ENCODE data around the gene CAPZA2. TPM values are rescaled to one million over a fixed set of nuclear protein-coding genes. Genes with fewer than 3 reads are reported as not detected.
"Not testable (repeated sequence)": the region's sequence is repeated elsewhere in the genome, so short reads cannot be mapped to it uniquely, and the experiment has no call there.

Gene CAPZA2
- total RNA-seq, 1 donor from 2014 or later: 416 TPM

DNA sequence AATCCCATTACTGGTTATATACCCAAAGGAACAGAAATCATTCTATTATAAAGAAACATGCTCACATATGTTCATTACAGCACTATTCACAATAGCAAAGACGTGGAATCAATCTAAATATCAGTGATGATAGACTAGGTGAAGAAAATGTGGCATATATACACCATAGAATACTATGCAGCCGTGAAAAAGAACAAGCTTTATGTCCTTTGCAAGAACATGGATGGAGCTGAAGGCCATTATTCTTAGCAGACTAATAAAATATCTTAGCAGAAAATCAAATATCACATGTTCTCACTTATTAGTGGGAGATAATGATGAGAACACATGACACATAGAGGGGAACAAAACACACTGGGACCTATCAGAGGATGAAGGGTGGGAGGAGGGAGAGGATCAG lies 38.8 kb downstream of the CAPZA2 start:
- ATAC-seq (no peak), DNase-seq (ENCODE audit: missing footprints) (no peak)
- intact Hi-C loops (cut with DNase I): no loop called here

DNA sequence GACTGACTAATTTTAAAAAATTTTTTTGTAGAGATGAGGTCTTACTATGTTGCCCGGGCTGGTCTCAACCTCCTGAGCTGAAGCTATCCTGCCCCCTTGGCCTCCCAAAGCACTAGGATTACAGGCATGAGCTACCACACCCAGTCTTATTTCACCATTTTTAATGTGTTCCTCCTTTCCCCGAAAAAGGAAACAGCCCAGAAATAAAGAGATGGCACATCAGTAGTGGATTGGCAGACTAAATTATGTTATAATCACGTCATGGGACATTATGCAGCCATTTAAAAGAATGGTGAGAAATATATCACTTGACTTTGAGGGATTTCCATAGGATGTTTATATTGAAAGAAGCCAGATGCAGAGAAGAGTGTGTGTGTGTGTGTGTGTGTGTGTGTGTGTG lies 40.5 kb downstream of the CAPZA2 start:
- no peak for DNase-seq (ENCODE audit: missing footprints)
- no peak for ATAC-seq
- intact Hi-C loops (cut with DNase I): no loop called here

DNA sequence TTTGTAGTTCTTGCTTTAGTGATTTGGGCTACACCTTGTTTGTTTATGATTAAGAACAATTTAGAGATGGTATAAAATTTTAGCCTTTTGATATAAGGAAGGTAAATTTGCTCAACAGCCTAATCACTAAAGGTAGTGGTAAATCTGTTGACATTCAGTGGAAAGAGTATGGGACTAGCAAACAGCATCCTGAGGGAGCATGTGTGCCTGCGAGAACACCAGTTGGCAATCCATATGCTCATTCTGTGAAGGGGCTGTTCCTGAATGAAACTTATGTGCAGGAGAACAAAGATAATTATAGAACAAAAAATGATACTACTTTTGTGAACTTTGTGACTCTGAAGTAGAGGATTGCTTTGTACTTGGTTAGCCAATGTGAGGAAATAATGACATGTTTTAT lies 44.0 kb downstream of the CAPZA2 start:
- no peak for DNase-seq (ENCODE audit: missing footprints)
- no peak for ATAC-seq
- intact Hi-C loops (cut with DNase I): no loop called here

DNA sequence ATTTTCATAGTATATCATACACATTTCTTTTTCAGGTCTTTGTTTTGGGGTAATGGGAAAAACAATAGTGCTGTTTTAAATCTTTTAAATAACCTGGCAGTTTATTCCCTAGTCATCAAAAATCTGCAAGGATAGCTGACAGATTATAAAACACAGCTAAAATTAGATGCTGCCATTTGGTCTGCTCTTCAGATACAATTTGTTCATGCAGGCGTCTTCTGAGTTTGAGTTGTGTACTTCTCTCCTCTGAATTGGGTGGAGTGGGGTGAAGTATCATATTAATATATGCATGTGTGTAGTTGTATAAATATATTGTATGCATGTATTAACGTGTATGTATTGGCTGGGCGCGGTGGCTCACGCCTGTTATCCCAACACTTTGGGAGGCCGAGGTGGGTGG lies 48.0 kb downstream of the CAPZA2 start:
- intact Hi-C loops (cut with DNase I): loop anchor here (5.0 kb wide), 1 partner anchor 33 kb away; no protein-coding TSS in a partner anchor
- no peak for DNase-seq (ENCODE audit: missing footprints)
- no peak for ATAC-seq

DNA sequence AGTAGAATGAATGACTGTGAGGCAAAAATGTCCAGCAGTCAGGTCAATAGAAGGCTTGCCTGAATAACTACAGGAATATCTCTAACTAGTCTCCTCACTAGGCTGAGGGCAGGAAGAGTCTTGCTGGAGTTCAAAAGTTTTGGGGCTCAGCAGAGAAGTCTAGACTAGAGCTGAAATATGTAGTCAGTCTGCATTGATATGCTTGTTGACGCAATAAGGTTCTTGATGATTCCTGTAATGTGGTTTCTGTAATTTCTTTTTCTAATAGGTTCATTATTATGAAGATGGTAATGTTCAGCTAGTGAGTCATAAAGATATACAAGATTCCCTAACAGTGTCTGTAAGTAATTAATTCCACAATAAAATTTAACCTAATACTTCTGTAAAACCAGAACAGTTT lies 49.4 kb downstream of the CAPZA2 start:
- intact Hi-C loops (cut with DNase I): loop anchor here (5.0 kb wide), 1 partner anchor 34 kb away; no protein-coding TSS in a partner anchor
- DNase-seq (ENCODE audit: missing footprints): no peak
- ATAC-seq: no peak

DNA sequence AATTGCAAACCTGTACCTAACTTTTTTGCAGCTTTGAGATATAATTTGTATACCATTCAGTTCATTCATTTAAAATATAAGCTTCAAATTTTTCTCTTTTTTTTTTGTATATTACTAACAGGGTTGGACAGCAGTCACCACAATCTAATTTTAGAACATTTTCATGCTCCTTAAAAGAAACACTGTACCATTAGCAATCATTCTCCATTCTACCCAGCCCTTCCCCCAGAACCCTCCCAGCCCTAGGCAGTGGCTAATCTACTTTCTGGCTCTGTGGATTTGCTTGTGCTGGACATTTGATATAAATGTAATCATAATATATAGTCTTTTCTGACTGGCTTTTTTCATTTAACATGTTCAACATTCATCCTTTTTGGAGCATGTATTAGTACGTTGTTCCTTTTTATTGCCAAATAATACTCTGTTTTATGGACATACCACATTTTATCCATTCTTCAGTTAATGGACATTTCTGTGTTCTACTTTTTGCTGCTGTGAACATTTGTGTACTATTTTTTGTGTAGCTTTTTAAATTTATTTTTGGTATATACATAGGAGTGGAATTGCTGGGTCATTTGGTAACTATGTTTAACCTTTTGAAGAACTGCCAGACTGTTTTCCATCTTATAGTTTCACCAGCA lies 50.0 kb downstream of the CAPZA2 start:
- ATAC-seq: no peak
- DNase-seq (ENCODE audit: missing footprints): no peak
- intact Hi-C loops (cut with DNase I): loop anchor here (5.0 kb wide), 1 partner anchor 35 kb away; no protein-coding TSS in a partner anchor

DNA sequence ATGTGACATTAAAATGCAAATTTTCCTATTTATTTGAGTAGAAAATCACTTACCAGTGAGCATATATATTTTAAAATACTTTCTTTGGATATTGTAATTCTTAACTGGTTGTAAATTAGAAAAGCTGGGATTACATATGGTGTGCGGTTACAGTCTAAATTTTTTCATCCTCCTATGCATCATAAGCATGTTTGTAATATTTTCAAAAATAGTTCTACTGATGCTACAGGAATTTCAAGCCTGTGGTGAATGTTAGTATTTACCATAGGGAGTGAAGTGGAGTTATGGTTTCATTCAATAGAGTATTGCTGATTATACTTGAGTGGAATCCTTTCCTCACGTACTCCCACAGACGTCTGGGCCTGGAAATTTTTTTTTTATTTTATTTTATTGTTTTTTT lies 56.3 kb downstream of the CAPZA2 start:
- intact Hi-C loops (cut with DNase I): no loop called here
- ATAC-seq: no peak
- no peak for DNase-seq (ENCODE audit: missing footprints)

DNA sequence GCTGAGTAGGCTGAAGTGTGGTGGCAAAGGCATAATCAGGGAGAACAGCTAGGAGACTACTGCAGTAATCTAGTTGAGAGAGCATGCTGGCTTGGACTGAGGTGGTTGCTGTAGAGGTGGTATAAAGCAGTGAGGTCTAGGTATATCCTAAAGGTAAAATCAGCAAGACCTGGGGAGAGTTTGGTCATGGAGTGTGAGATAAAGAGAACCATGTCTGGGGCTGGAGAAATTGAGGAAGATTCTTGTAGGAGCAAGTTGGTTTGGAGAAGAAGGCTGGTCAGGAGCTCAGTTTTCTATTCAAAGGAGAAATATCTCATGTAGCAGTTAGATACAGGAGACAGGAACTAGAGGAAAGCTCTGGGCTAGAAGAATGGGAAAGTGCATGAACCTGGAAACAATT lies 58.0 kb downstream of the CAPZA2 start:
- DNase-seq (ENCODE audit: missing footprints) (no peak), ATAC-seq (no peak)

DNA sequence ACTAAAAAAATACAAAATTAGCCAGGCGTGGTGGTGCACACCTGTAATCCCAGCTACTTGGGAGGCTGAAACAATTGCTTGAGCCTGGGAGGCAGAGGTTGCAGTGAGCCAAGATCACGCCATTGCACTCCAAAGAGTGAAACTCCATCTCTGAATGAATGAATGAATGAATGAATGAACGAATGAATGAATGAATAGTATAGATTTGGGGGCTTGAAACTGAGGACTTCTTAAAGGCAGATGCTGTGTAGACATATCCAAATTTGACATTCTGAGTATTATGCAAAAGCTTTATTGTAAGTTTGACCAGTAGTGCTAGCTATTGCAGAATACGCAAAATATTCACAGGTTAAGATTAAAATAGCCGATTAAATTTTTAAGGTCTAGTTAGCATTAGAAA lies 60.2 kb downstream of the CAPZA2 start:
- ATAC-seq (no peak), DNase-seq (ENCODE audit: missing footprints) (no peak)
- intact Hi-C loops (cut with DNase I): no loop called here

More for the DNA sequence above, 58.0 kb downstream of the CAPZA2 start:
- intact Hi-C loops (cut with DNase I): no loop called here

DNA sequence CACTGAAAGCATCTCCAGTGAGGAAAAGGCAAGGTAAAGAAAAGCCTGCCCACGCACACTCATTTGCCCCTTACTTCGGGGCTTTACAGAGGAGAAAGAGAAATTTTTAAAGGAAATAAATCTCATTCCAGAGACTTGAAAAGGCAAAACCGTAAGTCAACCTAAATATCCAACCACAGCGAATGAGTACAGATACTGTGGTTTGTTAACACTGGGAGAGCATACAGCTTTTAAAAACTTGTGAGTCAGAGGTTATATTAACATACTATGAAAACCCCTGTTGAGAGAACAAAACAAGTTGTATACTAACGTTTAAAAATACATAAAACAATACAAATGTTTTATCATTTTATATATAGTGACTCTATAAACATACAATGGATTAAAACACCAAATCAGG lies 62.4 kb downstream of the CAPZA2 start:
- ATAC-seq (no peak), DNase-seq (ENCODE audit: missing footprints) (no peak)
- intact Hi-C loops (cut with DNase I): no loop called here

DNA sequence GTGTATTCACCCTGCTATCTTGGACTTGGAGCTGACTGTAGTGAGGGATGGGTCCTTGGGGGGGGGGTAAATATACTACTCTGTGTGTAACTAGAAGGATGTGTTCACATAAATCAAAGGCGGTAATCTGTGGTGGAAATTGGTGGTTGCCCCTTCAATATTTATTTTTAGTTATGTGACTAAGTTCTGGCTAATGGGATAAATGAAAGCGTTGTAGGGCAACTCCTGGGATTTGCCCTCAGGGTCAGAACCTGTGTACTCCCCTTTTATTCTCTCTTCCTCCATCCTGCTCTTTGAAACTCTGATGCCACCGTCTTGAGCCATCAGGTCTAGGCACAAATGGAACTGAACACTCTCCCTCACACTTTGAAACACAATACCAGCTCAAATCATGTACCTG lies 66.6 kb downstream of the CAPZA2 start:
- intact Hi-C loops (cut with DNase I): no loop called here
- ATAC-seq (no peak), DNase-seq (ENCODE audit: missing footprints) (no peak)

DNA sequence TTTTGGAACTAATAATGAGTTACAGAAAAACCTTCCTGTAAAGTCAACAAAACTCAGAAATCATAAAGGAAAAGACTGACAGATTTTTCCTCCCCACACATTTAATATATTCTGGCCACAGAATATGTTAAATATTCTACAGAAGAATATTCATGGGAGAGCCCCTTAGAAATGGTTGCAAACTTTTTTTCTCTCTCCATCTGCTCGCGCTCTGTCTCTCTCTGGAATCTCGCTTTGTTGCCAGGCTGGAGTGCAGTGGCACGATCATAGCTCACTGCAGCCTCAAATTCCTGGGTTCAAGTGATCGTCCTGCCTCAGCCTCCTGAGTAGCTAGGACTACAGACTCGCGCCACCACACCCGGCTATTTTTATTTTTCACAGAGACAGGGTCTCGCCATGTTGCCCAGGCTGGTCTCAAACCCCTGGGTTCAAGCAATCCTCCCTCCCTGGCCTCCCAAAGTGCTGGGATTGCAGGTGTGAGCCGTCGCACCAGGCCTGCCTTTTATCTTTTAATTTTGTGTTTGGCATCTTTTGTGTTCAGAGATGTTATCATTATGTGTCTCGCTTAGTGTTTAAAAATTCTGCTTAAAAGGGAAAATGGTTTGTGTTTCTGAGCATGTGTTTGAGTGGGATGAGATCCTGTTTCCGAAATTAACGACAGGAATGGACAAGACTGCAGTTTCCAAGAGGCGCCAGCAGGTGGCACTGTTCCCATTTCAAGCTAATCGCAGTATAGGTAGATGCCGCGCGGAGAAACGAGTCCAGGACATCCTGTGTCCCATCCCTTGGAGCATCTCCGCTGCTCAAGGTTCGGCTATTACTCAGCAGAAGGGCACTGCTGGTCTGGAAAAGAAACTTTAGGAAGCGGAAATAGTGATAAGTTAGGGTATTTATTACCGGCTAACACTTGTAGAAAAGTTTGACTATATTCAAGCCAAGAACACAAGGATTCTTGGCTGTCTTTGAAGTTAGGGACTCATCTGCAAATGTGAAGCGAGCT lies 67.8 kb downstream of the CAPZA2 start:
- DNase-seq (ENCODE audit: missing footprints): peak; percentile 91
- intact Hi-C loops (cut with DNase I): loop anchor here (2.0 to 5.0 kb wide), 3 partner anchors 52 to 197 kb away; no protein-coding TSS in a partner anchor
- ATAC-seq: peak; percentile 88

DNA sequence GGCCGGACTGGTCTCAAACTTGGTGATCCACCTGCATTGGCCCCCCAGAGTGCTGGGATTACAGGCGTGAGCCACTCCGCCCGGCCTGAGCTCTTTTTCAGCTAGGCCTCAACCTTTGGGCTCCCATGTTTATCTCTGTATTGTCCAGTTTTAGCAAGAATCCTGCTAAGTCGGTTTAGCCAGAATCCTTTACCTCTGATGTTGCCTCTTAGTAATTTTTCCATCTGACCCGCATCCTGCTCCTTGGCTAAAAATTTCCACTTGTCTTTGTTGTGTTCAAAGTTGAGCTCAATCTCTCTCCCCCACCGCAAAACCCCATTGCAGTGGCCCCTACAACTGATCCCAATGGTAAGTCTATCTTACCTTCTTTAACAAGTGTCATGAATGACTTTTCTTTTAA lies 70.2 kb downstream of the CAPZA2 start:
- no peak for DNase-seq (ENCODE audit: missing footprints)
- ATAC-seq: no peak
- intact Hi-C loops (cut with DNase I): loop anchor here (5.0 kb wide), 1 partner anchor 50 kb away; no protein-coding TSS in a partner anchor

DNA sequence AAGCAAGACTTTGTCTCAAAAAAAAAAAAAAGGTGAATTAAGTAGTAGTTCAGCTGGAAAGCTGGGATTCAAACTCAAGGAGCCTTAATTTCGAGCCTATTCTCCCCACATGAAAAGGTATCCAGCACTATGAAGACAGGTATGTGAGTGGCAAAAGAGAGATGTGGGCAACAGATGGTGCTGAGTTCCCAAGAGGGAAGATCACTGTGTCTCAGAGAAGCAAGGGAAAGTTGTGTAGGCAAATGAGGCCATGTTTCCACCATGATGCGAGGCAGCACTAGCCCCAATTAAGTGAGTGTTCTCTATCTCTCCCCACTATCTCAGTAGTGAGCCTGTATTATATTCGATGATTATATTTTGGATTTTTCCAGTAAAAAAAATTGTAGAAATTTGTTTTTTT lies 71.1 kb downstream of the CAPZA2 start:
- intact Hi-C loops (cut with DNase I): loop anchor here (5.0 kb wide), 1 partner anchor 49 kb away; no protein-coding TSS in a partner anchor
- DNase-seq (ENCODE audit: missing footprints): no peak
- ATAC-seq: no peak

DNA sequence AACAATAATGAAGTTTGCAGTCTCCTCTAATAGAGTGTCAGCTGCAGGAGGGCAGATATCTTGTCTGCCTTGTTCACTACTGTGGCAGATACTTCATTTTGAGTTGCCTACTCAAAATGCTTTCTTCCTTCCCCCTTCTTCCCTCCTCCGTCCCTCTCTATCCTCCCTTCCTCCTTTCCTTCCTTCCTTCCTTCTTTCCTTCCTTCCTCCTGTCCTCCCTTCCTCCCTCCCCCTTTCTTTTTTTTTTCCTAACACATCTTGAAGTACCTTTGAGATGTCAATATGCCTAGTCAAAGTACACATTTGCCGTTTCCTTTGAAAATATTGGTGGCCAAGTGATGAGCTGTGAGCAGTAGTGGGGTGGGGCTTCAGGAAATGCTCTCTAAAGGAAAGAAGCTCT lies 72.2 kb downstream of the CAPZA2 start:
- ATAC-seq (no peak), DNase-seq (ENCODE audit: missing footprints) (no peak)
- intact Hi-C loops (cut with DNase I): loop anchor here (5.0 kb wide), 1 partner anchor 48 kb away; no protein-coding TSS in a partner anchor

DNA sequence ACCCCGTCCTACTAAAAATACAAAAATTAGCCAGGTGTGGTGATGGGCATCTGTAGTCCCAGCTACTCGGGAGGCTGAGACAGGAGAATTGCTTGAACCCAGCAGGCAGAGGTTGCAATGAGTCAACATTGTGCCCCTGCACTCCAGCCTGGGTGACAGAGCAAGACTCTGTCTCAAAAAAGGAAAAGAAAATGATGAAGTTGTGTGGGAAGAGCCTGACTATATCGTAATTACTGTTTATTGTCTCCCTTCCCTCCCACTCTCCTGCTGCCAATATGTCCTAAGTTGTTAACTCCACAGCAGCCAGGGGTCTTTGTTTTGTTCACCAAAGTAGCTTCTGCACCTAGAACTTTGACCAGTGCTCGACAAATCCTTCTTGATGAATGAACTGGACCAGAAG lies 74.5 kb downstream of the CAPZA2 start:
- DNase-seq (ENCODE audit: missing footprints); intact Hi-C loops (cut with DNase I); ATAC-seq: not testable (repeated sequence)

DNA sequence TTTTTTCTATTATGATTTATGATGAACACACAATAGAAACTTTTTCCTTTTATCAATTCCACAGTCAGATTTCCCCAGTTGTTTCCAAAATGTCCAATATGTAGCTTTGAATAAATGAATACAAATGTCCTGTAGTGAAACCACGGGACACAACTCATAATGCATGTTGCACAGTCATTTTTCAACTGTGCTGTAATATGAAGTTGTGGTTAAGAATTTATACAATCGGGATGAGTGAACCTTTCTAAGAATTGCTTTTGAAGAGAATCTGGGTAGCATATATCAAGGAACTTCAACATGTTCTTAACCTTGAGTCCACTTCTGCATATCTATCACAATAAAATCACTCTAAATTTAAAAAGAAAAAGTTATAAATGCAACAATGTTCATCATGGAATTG lies 76.3 kb downstream of the CAPZA2 start:
- ATAC-seq: no peak
- intact Hi-C loops (cut with DNase I): no loop called here
- no peak for DNase-seq (ENCODE audit: missing footprints)

DNA sequence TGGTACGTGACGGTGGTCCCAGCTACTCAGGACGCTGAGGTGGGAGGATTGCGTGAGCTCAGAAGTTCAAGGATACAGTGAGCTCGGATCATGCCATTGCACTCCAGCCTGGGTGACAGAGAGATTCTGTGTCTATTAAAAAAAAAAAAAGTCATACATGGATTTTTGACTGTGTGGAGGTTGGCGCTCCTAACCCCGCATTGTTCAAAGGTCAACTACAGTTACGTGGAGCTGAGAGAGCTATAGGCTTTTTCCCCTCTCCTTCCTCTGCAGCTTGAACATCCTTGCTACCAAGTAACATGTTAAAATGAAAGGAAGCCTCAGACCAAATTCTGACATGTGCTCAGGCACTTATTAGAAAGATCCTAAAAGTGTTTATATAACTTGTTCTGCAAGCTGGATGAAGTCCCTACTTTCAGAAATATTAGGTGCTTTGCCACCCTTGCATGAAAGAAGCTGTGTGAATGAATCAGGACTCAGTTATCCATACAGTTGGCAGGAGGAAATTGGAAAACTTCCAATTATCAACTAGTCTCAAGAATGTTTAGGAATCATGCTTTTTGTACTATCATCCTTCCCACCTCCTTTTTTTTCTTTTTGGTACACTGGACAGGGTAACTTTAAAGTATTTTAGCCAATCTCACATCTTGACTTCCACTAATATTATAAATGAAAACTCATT lies 78.4 kb downstream of the CAPZA2 start:
- ATAC-seq: no peak
- intact Hi-C loops (cut with DNase I): no loop called here
- no peak for DNase-seq (ENCODE audit: missing footprints)

DNA sequence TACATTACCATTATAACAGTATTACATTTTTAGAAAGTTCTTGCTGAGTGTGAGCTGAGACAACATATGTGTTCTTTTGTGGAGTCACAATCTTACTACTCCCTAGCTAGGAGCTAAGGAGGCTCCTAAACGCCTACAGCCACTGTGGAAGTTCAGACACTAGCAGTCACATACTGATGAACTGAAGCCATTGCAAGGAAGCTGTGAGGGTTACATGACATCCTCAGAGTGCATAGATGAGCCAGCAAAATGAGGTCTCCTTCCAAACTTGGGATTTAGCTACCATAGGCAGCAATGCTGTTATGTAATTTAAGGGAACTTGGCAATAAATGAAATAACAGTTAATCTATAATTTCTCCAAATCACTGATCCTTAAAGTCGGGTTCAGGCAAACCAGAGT lies 80.1 kb downstream of the CAPZA2 start:
- intact Hi-C loops (cut with DNase I): no loop called here
- ATAC-seq (no peak), DNase-seq (ENCODE audit: missing footprints) (no peak)

All from Right ventricle myocardium inferior (tissue), 1 donor.